Thyroid gland (tissue), 4 donors: ENCODE measurements around the gene VARS2. TPM values are rescaled to one million over a fixed set of nuclear protein-coding genes. Genes with fewer than 3 reads are reported as not detected.
"Not testable (repeated sequence)": the region's sequence is repeated elsewhere in the genome, so short reads cannot be mapped to it uniquely, and the experiment has no call there.

ENCODE experiments used
- DNase-seq, 2 donors: peaks; one replicate each; pipeline ENCODE4 v3.0.0-alpha.2; 2019
- H3K27ac ChIP-seq, 3 donors: fragments of 200-600 bp; sonication (generic); 1 replicate in 2 of 3; 2 replicates in 1 of 3; pipeline ENCODE4 v1.5.1; 2016 to 2019; ENCODE audit warnings: mild to moderate bottlenecking in 1 of 3, moderate library complexity in 1 of 3
- H3K27me3 ChIP-seq: fragments of 200-600 bp; sonication (generic); one replicate; pipeline ENCODE4 v1.5.1; 2019
- H3K36me3 ChIP-seq, 2 donors: fragments of 200-600 bp; sonication (generic); one replicate each; pipeline ENCODE4 v1.5.1; 2016 to 2019
- H3K4me1 ChIP-seq, 2 donors: fragments of 200-600 bp; sonication (generic); one replicate each; pipeline ENCODE4 v1.5.1; 2017 to 2019
- H3K4me3 ChIP-seq, 3 donors: fragments of 200-600 bp; sonication (generic); replicated peaks in 1 of 3; 1 replicate in 2 of 3; 2 replicates in 1 of 3; pipeline ENCODE4 v1.5.1; 2016; ENCODE audit warnings: mild to moderate bottlenecking in 1 of 3
- H3K9me3 ChIP-seq: fragments of 200-600 bp; sonication (generic); one replicate; pipeline ENCODE4 v1.5.1; 2017
- POLR2A ChIP-seq, 2 donors: fragments of 450-650 bp; IDR thresholded peaks; one replicate each; pipeline ENCODE4 v1.6.1; 2017; ENCODE audit warnings: antibody characterized with exemption in 2 of 2, mild to moderate bottlenecking in 2 of 2, moderate library complexity in 1 of 2
- WGBS, 2 donors: methylation state at CpG; one replicate each; pipeline ENCODE4 v1.1.5; 2017; 5-methylcytosine and 5-hydroxymethylcytosine counted together
- intact Hi-C: fragments of 100-400 bp; cut with DNase I; formaldehyde crosslinking; loops from one replicate; pipeline ENCODE4 v1.15.1; 2023
- total RNA-seq, 4 donors: library from RNA; depleted of rRNA; stranded (reverse); fragments of >200 nt; gene quantifications; one replicate each; pipeline ENCODE4 v1.2.3, GENCODE V29; 2016
- TF ChIP-seq, protein P1 (sequence below), 6 experiments: fragments of 200-600 bp in 3 of 6; fragments of 450-650 bp in 3 of 6; sonication (generic) in 3 of 6; IDR thresholded peaks; one replicate each; pipeline ENCODE4 v1.5.1; 2016 to 2019; ENCODE audit warnings: antibody characterized with exemption in 6 of 6, mild to moderate bottlenecking in 2 of 6, inconsistent platforms in 1 of 6, moderate library complexity in 1 of 6

Gene VARS2
- total RNA-seq, 4 donors from 2014 or later, result 17.3 to 36.4 (median 30.6) TPM

DNA sequence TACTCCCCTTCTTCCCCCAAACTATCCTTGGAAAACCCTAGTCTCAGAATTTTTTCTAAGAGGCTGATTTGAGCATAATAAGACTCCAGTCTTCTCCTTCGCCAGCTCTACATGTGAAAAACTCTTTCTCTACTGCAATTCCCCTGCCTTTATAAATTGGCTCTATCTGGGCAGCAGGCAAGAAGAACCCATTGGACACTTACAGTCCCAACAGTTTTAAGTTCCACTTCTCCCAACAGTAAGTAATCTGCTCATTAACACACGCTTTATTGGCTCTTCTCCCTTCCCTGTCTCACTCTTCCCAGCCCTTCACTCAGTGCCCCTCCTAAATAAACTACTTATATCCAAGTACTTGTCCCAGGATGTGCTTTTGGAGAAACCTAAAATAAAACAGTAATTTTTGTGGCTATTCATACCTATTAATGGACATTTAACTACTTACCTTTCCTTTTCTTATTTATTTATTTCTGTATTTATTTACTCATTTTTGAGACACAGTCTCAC, 40.8 kb upstream of the VARS2 start:
- 88 to 91% methylated on average over 2 of the region's 2 CpGs for WGBS, 2 donors
- intact Hi-C loops, result no loop called here
- peaks cover 9 to 26% of the 10 kb centered on the region in 2 donors for H3K4me1 ChIP-seq
- no peak for DNase-seq
- H3K36me3 ChIP-seq, result no peaks in the 10 kb centered on the region
- TF ChIP-seq, protein P1, sequence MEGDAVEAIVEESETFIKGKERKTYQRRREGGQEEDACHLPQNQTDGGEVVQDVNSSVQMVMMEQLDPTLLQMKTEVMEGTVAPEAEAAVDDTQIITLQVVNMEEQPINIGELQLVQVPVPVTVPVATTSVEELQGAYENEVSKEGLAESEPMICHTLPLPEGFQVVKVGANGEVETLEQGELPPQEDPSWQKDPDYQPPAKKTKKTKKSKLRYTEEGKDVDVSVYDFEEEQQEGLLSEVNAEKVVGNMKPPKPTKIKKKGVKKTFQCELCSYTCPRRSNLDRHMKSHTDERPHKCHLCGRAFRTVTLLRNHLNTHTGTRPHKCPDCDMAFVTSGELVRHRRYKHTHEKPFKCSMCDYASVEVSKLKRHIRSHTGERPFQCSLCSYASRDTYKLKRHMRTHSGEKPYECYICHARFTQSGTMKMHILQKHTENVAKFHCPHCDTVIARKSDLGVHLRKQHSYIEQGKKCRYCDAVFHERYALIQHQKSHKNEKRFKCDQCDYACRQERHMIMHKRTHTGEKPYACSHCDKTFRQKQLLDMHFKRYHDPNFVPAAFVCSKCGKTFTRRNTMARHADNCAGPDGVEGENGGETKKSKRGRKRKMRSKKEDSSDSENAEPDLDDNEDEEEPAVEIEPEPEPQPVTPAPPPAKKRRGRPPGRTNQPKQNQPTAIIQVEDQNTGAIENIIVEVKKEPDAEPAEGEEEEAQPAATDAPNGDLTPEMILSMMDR (IDR thresholded peaks at IDR 0.05), result no peak
- no peak for TF ChIP-seq POLR2A (IDR thresholded peaks at IDR 0.05)
- no peak overlapping the region for H3K4me3 ChIP-seq
- H3K9me3 ChIP-seq, result no peaks in the 10 kb centered on the region
- no peak overlapping the region for H3K27ac ChIP-seq
- H3K27me3 ChIP-seq, result no peaks in the 10 kb centered on the region

DNA sequence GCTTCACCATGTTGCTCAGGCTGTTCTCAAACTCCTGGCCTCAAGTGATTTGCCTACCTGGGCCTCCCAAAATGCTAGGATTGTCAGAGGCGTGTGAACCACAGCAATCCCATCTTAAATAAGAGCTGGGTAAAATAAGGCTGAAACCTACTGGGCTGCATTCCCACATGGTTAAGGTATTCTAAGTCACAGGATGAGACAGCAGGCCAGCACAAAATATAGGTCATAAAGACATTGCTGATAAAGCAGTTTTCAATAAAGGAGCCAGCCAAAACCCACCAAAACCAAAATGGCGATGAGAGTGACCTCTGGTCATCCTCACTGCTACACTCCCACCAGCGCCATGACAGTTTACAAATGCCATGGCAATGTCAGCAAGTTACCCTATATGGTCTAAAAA, 40.2 kb upstream of the VARS2 start:
- H3K9me3 ChIP-seq, H3K36me3 ChIP-seq, H3K4me3 ChIP-seq, H3K27ac ChIP-seq, intact Hi-C loops, DNase-seq, H3K27me3 ChIP-seq: not testable (repeated sequence)
- 92 to 97% methylated on average over 3 of the region's 3 CpGs for whole genome bisulfite sequencing, 2 donors
- H3K4me1 ChIP-seq, result peaks cover 9 to 27% of the 10 kb centered on the region in 2 donors

DNA sequence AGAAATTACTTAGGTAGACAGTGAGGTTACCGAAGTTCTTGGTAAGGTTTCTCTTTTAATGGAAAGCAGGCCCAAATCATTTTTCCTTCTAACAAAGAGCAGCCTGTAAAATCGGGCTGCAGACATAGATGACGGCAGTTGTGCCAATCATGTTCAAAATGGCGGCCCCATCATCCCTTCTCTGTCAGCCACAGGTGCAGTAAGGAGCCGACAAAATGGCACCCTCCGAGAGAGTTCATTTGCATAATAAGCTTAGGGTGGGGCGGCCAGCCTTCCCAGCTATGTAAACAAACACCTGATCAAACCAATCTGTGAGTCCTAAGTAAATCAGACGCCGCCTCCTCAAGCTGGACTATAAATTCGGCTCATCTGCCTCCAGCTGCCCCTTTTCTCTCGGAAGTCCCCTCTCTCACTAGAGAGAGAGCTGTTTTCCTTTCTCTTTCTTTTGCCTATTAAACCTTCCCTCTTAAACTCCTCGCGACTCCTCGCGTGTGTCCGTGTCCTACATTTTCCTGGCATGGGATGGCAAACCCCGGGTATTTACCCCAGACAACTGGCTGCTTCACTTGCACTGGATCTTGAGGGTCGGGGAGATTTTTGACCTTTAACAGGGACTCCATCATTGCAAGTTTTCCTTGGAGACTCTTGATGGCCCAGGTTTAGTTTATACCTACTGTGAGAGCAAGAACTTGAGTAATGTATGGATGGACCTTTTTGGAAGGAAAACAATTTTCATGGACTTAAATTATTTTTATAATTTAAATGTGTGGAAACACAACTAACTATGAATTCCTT, 38.6 kb upstream of the VARS2 start:
- Histone ChIP-seq H3K4me3 (no peak overlapping the region), H3K4me1 (peaks cover 9 to 27% of the 10 kb centered on the region in 2 donors), H3K27me3 (no peaks in the 10 kb centered on the region), H3K9me3 (no peaks in the 10 kb centered on the region), H3K27ac (peak overlapping the region; percentile 14 to 70 (median 20)), H3K36me3 (no peaks in the 10 kb centered on the region)
- intact Hi-C loops, result no loop called here
- TF ChIP-seq POLR2A (IDR thresholded peaks at IDR 0.05), result no peak
- TF ChIP-seq, protein P1 (IDR thresholded peaks at IDR 0.05), result no peak
- 82 to 86% methylated on average over 18 of the region's 18 CpGs for WGBS, 2 donors
- peak in 1 of 2 donors; percentile 37 for DNase-seq

DNA sequence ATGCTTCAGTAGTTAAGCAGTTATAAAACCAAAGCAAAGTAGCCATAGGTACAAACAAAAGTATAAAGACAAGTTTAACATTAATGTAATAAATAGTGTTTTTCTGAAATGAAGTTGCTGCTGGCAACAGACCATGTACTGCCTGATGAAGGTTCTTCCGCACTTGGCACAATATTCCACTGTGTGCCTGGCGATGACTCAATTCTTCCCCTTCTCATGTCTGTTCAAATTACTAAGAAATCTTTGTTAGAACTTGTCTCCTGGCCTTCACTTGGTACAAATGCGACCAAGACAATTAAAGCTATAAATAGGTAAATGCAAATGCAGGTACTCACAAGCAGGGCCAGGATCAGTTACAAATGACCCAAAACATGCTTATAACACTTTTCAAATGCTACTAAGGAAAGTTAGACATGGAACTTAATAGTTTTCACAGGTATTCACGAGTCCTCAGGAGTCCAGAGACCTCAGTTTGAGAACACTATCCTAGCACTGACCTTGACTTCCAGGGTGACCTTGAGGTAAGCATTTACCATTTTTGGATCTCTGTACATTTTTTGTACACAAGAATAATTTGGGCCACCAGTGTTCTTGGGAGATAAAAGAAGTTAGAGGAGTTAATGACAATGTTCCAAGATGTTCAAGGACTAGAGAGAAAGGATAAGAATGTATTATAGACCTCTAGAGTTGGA, 37.9 kb upstream of the VARS2 start:
- Histone ChIP-seq H3K27ac (peak overlapping the region; percentile 53 to 72 (median 70)), H3K4me3 (no peak overlapping the region), H3K36me3 (no peaks in the 10 kb centered on the region), H3K9me3 (no peaks in the 10 kb centered on the region), H3K27me3 (no peaks in the 10 kb centered on the region), H3K4me1 (peaks cover 9 to 32% of the 10 kb centered on the region in 2 donors)
- TF ChIP-seq, protein P1 (IDR thresholded peaks at IDR 0.05), result no peak
- TF ChIP-seq POLR2A (IDR thresholded peaks at IDR 0.05), result no peak
- DNase-seq, result peak; percentile 68
- intact Hi-C loops, result no loop called here
- 55 to 65% methylated on average over 4 of the region's 4 CpGs for WGBS, 2 donors

DNA sequence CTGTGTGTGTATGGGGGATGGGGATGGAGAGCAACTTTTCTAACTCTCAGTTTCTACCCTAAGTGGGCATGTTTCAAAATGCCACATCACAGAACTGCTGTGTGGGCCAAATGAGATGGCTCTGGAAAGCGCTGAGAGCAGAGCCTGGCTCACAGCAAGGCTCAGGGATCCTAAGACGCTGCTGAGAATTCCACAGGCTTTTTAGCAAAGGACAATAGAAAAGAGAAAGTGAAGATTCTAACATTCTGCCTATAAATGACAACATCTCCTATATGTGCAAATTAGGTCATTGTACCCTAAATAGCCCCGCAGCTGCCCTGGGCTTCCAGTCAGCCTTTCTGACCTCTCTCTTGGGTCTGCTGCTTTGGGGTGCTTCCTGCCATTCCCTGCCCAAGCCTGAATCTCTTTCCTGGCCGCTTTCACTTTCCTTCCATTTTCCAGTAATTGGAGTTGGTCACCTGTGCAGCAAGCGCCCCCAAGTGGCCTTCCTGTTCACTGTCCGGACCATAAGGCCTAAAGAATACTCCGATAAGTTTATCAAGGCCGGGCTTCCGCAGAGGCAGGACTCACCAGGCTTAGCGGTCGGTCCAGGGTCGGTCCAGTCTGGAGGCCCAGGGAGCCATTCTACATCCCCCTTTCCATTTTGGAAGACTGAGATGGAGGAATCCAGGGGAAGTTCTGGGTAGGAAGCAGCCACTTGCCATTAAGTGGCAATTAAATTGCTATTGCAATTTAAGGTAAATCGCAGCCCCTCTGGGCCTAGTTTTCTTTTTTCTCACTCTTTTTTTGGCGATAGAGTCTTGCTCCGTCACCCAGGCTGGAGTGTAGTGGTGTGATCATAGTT, 36.4 kb upstream of the VARS2 start:
- Histone ChIP-seq H3K27ac (peak overlapping the region; percentile 58 to 80 (median 77)), H3K36me3 (no peaks in the 10 kb centered on the region), H3K9me3 (no peaks in the 10 kb centered on the region), H3K4me1 (peaks cover 20 to 46% of the 10 kb centered on the region in 2 donors), H3K27me3 (no peaks in the 10 kb centered on the region), H3K4me3 (peak overlapping the region in 1 of 3 donors; percentile 1)
- TF ChIP-seq, protein P1 (IDR thresholded peaks at IDR 0.05), result peak; percentile 64 to 98 (median 93)
- no peak for TF ChIP-seq POLR2A (IDR thresholded peaks at IDR 0.05)
- DNase-seq, result peak; percentile 92 to 95
- WGBS, 2 donors, result 15 to 16% methylated on average over 13 to 15 of the region's 15 CpGs
- intact Hi-C loops, result loop anchor here (2.0 kb wide), 1 partner anchor 49 kb away; no protein-coding TSS in a partner anchor
